HG02678 (cell line): ENCODE data around the gene VSIG4.
A peak's percentile ranks its signal among the peaks of the same experiment; 100 is the strongest.

Experiments
- ATAC-seq: cut with Tn5 transposase; IDR thresholded peaks from one replicate; pipeline ENCODE4 v1.9.1; 2021; ENCODE audit warnings: mild to moderate bottlenecking, moderate library complexity; ENCODE audit not compliant: unreplicated experiment

VSIG4 gene

DNA sequence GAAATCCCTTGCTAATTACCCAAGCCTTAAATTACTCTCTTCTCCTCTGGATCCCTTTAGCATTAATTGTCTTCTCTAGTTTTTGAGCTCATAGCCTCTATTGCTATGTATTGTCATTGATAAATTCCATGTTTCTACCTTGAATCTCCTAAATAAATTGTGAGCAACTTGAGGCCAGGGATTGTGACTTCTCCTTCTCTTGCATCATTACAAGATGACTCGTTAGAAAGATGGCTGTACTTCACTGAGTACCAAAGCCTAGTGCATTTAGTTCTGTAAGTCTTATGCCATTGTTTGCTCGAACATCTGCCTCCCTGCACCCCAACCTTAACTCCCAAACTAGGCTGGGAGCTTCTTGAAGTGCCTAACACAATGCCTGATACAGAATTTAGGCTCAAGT lies 15.3 kb downstream of the VSIG4 start:
- ATAC-seq, result no peak

GRCh38 chrX:66024092-66024467 lies 15.8 kb downstream of the VSIG4 start:
- ATAC-seq, result no peak

DNA sequence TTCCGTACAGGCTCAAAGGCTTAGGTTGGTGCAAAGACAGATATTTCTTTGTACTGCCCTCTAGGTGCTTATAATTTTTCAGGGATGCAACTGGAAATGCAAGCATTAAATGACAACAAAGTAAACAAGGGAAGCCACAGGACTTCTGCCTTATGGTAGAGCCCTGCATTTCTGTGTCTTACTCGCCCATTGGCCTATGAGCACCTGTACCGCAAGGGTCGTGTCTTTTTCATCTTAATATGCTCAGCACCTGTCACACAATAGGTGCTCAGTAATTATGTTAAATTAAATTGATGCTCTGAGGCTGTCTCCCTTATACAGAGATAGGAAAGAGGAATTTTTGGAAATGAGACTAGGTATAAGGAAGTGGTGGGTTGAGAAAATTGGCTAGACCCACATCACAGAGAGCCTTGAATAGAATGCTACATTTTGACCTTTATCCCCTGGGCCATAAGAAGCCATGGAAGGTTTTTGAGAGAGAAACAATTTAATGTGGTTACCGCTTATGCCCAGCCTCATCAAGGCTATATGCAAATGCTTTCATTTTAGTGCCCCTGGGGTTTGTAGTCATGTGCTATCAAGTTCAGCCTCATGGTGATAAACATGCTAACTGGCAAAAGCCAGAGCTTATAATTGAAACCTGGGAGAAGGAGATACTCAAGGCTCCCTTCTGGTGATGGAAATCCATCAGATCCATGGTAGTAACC lies 16.3 kb downstream of the VSIG4 start:
- no peak for ATAC-seq

GRCh38 chrX:66022632-66023384 lies 17.1 kb downstream of the VSIG4 start:
- no peak for ATAC-seq

- no peak for ATAC-seq
Observed at GRCh38 chrX:66021765-66022631, 17.9 kb downstream of the VSIG4 start.

DNA sequence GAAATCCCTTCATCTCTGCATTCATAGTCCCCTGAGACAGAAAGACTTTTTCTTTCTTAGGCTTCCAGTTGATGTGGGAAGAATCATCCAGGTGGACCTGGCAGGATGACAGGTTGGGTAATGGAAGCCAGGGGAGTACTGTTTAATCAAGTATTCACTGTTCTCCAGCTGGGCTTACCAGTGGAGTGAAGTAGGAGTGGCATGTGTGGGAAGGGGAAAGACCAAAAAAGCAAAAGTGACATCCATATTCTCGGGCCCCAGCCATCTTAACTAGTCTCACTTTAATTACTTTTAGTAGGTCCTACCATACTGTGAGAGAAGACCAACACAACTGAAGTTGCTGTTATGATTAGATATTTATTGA lies 18.5 kb downstream of the VSIG4 start:
- no peak for ATAC-seq

GRCh38 chrX:66020631-66021334 lies 19.1 kb downstream of the VSIG4 start:
- no peak for ATAC-seq

- ATAC-seq, result no peak
Observed at GRCh38 chrX:66019974-66020373, 19.9 kb downstream of the VSIG4 start.

DNA sequence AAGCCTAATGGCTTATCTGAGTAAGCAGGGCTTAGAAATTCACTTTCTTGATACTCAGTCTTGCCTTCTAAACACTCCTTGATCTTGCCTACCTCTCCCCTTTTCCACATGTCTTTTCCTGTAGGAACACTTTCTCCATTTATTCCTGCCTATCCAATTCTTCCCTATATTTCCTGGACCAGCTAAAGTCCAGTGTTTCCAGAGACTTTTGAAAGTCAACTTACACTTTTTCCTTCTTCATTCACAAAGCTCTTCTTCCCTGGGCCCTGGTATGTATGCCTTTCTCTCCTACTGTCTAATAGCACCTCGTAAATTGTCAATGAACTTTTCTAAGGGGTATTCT lies 20.6 kb downstream of the VSIG4 start:
- ATAC-seq, result no peak

DNA sequence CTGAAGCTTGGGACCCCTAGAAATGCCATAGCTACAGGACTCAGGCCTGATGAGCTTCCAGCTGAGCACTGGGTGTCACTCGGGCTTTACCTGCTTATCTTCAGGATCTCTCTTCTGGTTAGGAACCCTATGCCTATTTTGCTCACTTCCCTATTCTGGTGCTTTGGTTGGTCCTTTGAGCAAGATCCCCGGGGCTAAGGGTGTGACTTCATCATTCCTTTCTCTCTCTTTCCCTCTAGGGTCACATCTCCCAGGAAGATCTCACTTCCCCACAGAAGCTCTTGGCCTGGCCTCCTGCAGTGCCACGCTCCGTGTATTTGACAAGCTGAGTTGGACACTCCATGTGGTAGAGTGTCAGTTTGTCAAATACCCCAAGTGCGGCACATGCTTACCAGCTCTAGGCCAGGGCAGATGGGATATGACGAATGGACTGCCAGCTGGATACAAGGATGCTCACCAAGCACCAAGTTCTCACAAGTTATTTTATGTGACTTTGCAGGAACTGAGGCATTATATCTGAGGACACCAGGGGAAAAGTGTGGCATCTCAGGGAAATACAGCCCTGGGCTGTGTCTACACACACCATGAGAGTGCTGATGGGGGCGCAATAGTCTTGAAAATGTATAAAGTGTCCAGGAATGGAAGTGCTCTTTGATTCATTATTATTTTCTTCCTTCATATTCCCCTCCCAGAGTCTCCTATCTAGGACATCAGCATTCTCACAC lies 21.1 kb downstream of the VSIG4 start:
- ATAC-seq, result peak; percentile 28

DNA sequence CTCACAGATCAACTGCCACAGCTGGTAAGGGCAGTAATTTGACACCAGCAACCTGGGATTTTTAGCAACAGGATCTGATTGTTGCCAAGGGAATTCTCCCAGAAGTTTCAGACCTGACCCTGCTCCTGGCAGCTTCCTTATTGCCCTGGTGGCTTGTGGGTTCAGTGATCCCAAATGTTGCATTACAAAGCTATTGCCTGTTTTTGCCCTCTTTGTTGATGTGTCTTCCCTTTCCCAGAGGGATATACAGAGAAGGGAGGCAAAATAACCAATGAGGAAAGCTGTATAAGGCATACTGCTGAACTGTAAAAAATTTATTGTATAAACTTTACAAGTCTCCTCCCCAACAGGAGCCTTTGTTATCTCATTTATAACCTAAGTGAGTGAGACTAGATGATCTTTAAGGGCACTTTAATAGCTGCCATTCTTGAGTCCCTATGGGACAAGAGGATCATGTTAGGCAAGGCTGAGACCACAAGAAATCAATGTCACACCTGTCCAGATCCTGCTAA lies 22.2 kb downstream of the VSIG4 start:
- ATAC-seq, result no peak

GRCh38 chrX:66016905-66017658 lies 22.8 kb downstream of the VSIG4 start:
- ATAC-seq, result peak; percentile 27

GRCh38 chrX:66015900-66016689 lies 23.8 kb downstream of the VSIG4 start:
- ATAC-seq, result peak; percentile 32

GRCh38 chrX:66015152-66015831 lies 24.6 kb downstream of the VSIG4 start:
- ATAC-seq, result peak; percentile 33

GRCh38 chrX:66014556-66014955 lies 25.3 kb downstream of the VSIG4 start:
- no peak for ATAC-seq

- no peak for ATAC-seq
Observed at GRCh38 chrX:66014084-66014483, 25.8 kb downstream of the VSIG4 start.

DNA sequence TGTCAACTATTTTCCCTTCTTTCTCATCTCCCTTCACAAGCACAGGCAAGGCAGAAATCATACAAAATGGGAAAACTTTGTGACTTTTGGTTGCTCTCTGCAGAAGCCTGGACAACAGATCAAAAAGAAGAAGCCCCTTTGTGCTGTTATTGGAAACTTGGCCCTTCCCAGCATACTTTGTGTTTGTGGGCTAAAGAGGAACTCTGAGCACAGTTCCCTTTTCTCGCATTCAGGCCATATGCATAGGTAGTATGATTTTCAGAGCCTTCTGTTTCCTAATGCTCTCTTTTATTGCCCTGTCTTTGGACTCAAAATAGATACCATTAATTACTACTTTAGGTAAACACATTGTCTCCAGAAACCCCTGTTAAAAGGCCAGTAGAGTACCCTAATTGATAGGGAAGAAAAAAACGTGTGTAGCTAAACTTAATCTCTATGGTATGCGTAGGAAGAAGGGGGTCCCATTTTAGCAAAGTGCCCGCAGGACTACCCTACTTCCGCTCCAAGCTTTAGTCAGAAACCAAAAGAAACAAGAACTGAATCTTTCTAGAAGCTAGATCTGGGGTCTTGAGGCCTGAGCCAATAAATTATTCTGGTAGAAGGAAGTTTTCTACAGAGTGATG lies 26.6 kb downstream of the VSIG4 start:
- peak; percentile 29 for ATAC-seq

DNA sequence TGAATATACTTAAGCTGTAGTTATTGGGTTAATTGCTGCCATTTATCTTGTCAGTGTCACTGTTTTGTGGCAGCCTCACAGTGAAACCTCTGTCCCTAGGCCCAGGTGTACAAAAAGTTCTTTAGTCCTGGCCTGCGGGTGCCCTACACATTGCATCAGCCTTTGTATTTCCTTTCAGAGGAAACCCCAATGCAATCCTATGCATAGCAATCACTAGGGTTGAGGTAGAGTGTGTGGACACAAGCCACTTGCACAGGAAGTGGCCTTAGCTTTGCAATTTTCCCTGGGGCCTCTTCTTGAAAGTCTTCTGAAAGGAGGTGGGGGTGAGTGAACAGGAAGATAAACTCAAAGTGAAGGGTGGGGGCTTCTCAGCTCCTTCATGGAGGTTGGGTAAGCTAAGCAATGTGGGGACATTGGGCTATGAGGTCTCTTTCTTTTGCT lies 27.8 kb downstream of the VSIG4 start:
- ATAC-seq, result peak; percentile 41
